ENCODE data around the gene KCNAB3. TPM values are rescaled to one million over a fixed set of nuclear protein-coding genes. Genes with fewer than 3 reads are reported as not detected.

Gene KCNAB3
- total and polyA plus RNA-seq, 8 donors = 0.31 to 7.8 (median 2.9) TPM; not detected in 1

GRCh38 chr17:7932949-7933348, 3.3 kb upstream of the KCNAB3 start:
- Histone ChIP-seq H3K4me3 (peak overlapping the region; percentile 62 to 84 (median 72)), H3K9me3 (no peaks in the 10 kb centered on the region), H3K4me1 (peaks cover 11 to 50% (median 42%) of the 10 kb centered on the region in 4 donors), H3K27ac (peak overlapping the region in 4 of 5 donors; percentile 81 to 88 (median 87)), H3K27me3 (peaks cover 0 to 5% (median 0%) of the 10 kb centered on the region in 3 donors), H3K36me3 (peaks cover 7 to 61% (median 35%) of the 10 kb centered on the region in 4 donors)
- DNase-seq = peak; percentile 45 to 75
- 4 to 7% (median 5%) methylated on average over 16 of the region's 16 CpGs for WGBS, 5 donors
- TF ChIP-seq EP300 (IDR thresholded peaks at IDR 0.05) (no peak), POLR2AphosphoS5 (IDR thresholded peaks at IDR 0.05) (no peak), CTCF (IDR thresholded peaks at IDR 0.05) (no peak), POLR2A (IDR thresholded peaks at IDR 0.05) (no peak)
- intact Hi-C loops (cut with DNase I; ENCODE audit: low total_unique reads) = no loop called here

GRCh38 chr17:7932483-7932891, 2.8 kb upstream of the KCNAB3 start:
- H3K27ac ChIP-seq = peak overlapping the region; percentile 39 to 88 (median 86)
- H3K9me3 ChIP-seq = no peaks in the 10 kb centered on the region
- peaks cover 7 to 58% (median 31%) of the 10 kb centered on the region in 4 donors for H3K36me3 ChIP-seq
- peaks cover 11 to 50% (median 42%) of the 10 kb centered on the region in 4 donors for H3K4me1 ChIP-seq
- peak overlapping the region; percentile 62 to 84 (median 72) for H3K4me3 ChIP-seq
- TF ChIP-seq POLR2A (IDR thresholded peaks at IDR 0.05) = no peak
- no peak for TF ChIP-seq EP300 (IDR thresholded peaks at IDR 0.05)
- TF ChIP-seq POLR2AphosphoS5 (IDR thresholded peaks at IDR 0.05) = no peak
- no peak for TF ChIP-seq CTCF (IDR thresholded peaks at IDR 0.05)
- peaks cover 0 to 5% (median 0%) of the 10 kb centered on the region in 3 donors for H3K27me3 ChIP-seq
- WGBS, 5 donors = 0 to 1% (median 0%) methylated on average over 17 of the region's 17 CpGs
- DNase-seq = peak in 1 of 2 donors; percentile 77
- intact Hi-C loops (cut with DNase I; ENCODE audit: low total_unique reads) = no loop called here

- Histone ChIP-seq H3K27me3 (peaks cover 0 to 5% (median 0%) of the 10 kb centered on the region in 3 donors), H3K4me3 (peak within 1 kb of the TSS; percentile 62 to 84 (median 72)), H3K36me3 (peaks cover 7 to 52% (median 25%) of the 10 kb centered on the region in 4 donors), H3K4me1 (peaks cover 11 to 50% (median 42%) of the 10 kb centered on the region in 4 donors), H3K27ac (peak within 1 kb of the TSS; percentile 80 to 88 (median 86)), H3K9me3 (no peaks in the 10 kb centered on the region)
- TF ChIP-seq POLR2A (IDR thresholded peaks at IDR 0.05) = peak in 1 of 4 donors; percentile 25
- TF ChIP-seq EP300 (IDR thresholded peaks at IDR 0.05) = no peak
- TF ChIP-seq POLR2AphosphoS5 (IDR thresholded peaks at IDR 0.05) = peak; percentile 61 to 83 (median 73)
- TF ChIP-seq CTCF (IDR thresholded peaks at IDR 0.05) = peak in 1 of 7 experiments; percentile 16
- peak; percentile 100 for DNase-seq
- intact Hi-C loops (cut with DNase I; ENCODE audit: low total_unique reads) = no loop called here
- WGBS, 5 donors = 0 to 1% (median 0%) methylated on average over 46 to 55 of the region's 55 CpGs
Observed at GRCh38 chr17:7931709-7932482, 2.2 kb upstream of the KCNAB3 start, which contains the start of the genes CNTROB and TRAPPC1. Gene CNTROB, plus strand, starts transcription at chr17:7932206. Its CDS starts 874 bp downstream, at chr17:7933080. Gene TRAPPC1, minus strand, starts transcription at chr17:7931946. Its CDS starts 117 bp downstream, at chr17:7931829.

GRCh38 chr17:7930841-7931631, 1.4 kb upstream of the KCNAB3 start:
- DNase-seq = peak in 1 of 2 donors; percentile 30
- H3K27ac ChIP-seq = peak overlapping the region in 4 of 5 donors; percentile 81 to 88 (median 87)
- peaks cover 0 to 43% (median 17%) of the 10 kb centered on the region in 4 donors for H3K36me3 ChIP-seq
- TF ChIP-seq POLR2AphosphoS5 (IDR thresholded peaks at IDR 0.05) (no peak), CTCF (IDR thresholded peaks at IDR 0.05) (no peak), EP300 (IDR thresholded peaks at IDR 0.05) (no peak)
- H3K27me3 ChIP-seq = peaks cover 0 to 5% (median 0%) of the 10 kb centered on the region in 3 donors
- H3K9me3 ChIP-seq = no peaks in the 10 kb centered on the region
- WGBS, 5 donors = 38 to 42% (median 40%) methylated on average over 20 of the region's 20 CpGs
- H3K4me3 ChIP-seq = peak overlapping the region; percentile 62 to 84 (median 72)
- intact Hi-C loops (cut with DNase I; ENCODE audit: low total_unique reads) = no loop called here
- peaks cover 11 to 50% (median 42%) of the 10 kb centered on the region in 4 donors for H3K4me1 ChIP-seq
